Activated T-helper 2 cell treated with anti-CD3 and anti-CD28 coated beads, Interferon-gamma antibody, Interleukin-2, Interleukin-4, amounts not matched to agents 10 μg/mL and 5 μg/mL and 100 μg/mL, durations not matched to agents 14 hours and 24 hours and 36 hours (primary cell): ENCODE data around the gene USP3. TPM values are rescaled to one million over a fixed set of nuclear protein-coding genes. Genes with fewer than 3 reads are reported as not detected.
A peak's percentile ranks its signal among the peaks of the same experiment; 100 is the strongest.

ENCODE experiments used
- DNase-seq: peaks from one replicate; pipeline ENCODE4 v3.0.0; 2021; ENCODE audit warnings: low spot score
- H3K27ac Mint-ChIP-seq: one replicate; pipeline ENCODE4 v1.8.0; 2021; ENCODE audit warnings: mixed read lengths
- H3K27me3 Mint-ChIP-seq: one replicate; pipeline ENCODE4 v1.8.0; 2021; ENCODE audit warnings: low read depth, mixed read lengths
- H3K36me3 Mint-ChIP-seq: one replicate; pipeline ENCODE4 v1.8.0; 2021; ENCODE audit warnings: low read depth, mixed read lengths
- H3K4me1 Mint-ChIP-seq: one replicate; pipeline ENCODE4 v1.8.0; 2021; ENCODE audit warnings: low read depth, mixed read lengths
- H3K4me3 Mint-ChIP-seq: one replicate; pipeline ENCODE4 v1.8.0; 2021; ENCODE audit warnings: low read depth, mild to moderate bottlenecking, moderate library complexity, mixed read lengths
- H3K9me3 Mint-ChIP-seq: one replicate; pipeline ENCODE4 v1.8.0; 2021; ENCODE audit warnings: mixed read lengths
- intact Hi-C: fragments of 100-400 bp; cut with micrococcal nuclease; formaldehyde crosslinking; loops from one replicate; pipeline ENCODE4 v1.15.1; 2023
- total RNA-seq: library from RNA; stranded (reverse); gene quantifications from 2 replicates; pipeline ENCODE4 v1.2.3, GENCODE V29; 2022

The USP3 gene
- total RNA-seq, 1 donor from 2014 or later: 47.6 TPM

- Mint-ChIP-seq H3K27ac (peak overlapping the region; percentile 38), H3K9me3 (peaks cover 8% of the 10 kb centered on the region), H3K27me3 (no peaks in the 10 kb centered on the region), H3K4me3 (no peak overlapping the region), H3K36me3 (peaks cover 55% of the 10 kb centered on the region), H3K4me1 (peaks cover 3% of the 10 kb centered on the region)
- DNase-seq: no peak
- intact Hi-C loops: no loop called here
Measured at GRCh38 chr15:63582718-63583426, 78.5 kb downstream of the USP3 start.

- Mint-ChIP-seq H3K27me3 (no peaks in the 10 kb centered on the region), H3K4me3 (no peak overlapping the region), H3K9me3 (peaks cover 8% of the 10 kb centered on the region), H3K4me1 (peaks cover 6% of the 10 kb centered on the region), H3K27ac (no peak overlapping the region), H3K36me3 (peaks cover 80% of the 10 kb centered on the region)
- DNase-seq: no peak
- intact Hi-C loops: no loop called here
Measured at GRCh38 chr15:63586790-63587189, 82.4 kb downstream of the USP3 start.

- H3K4me3 Mint-ChIP-seq: no peak overlapping the region
- H3K36me3 Mint-ChIP-seq: peaks cover 78% of the 10 kb centered on the region
- DNase-seq: no peak
- no peak overlapping the region for H3K27ac Mint-ChIP-seq
- no peaks in the 10 kb centered on the region for H3K27me3 Mint-ChIP-seq
- peaks cover 8% of the 10 kb centered on the region for H3K9me3 Mint-ChIP-seq
- H3K4me1 Mint-ChIP-seq: peaks cover 6% of the 10 kb centered on the region
- intact Hi-C loops: no loop called here
Measured at GRCh38 chr15:63587527-63587926, 83.1 kb downstream of the USP3 start.

- H3K36me3 Mint-ChIP-seq: peaks cover 79% of the 10 kb centered on the region
- peak overlapping the region; percentile 17 for H3K27ac Mint-ChIP-seq
- intact Hi-C loops: no loop called here
- no peak for DNase-seq
- no peak overlapping the region for H3K4me3 Mint-ChIP-seq
- no peaks in the 10 kb centered on the region for H3K27me3 Mint-ChIP-seq
- peaks cover 8% of the 10 kb centered on the region for H3K9me3 Mint-ChIP-seq
- H3K4me1 Mint-ChIP-seq: peaks cover 16% of the 10 kb centered on the region
Measured at GRCh38 chr15:63588826-63589225, 84.4 kb downstream of the USP3 start.

- H3K4me3 Mint-ChIP-seq: no peak overlapping the region
- intact Hi-C loops: no loop called here
- H3K36me3 Mint-ChIP-seq: peaks cover 54% of the 10 kb centered on the region
- H3K9me3 Mint-ChIP-seq: no peaks in the 10 kb centered on the region
- no peak for DNase-seq
- H3K4me1 Mint-ChIP-seq: peaks cover 47% of the 10 kb centered on the region
- no peaks in the 10 kb centered on the region for H3K27me3 Mint-ChIP-seq
- H3K27ac Mint-ChIP-seq: peak overlapping the region; percentile 54
Measured at GRCh38 chr15:63593705-63594671, 89.6 kb downstream of the USP3 start.

GRCh38 chr15:63595065-63595464 is 90.7 kb downstream of the USP3 start:
- H3K4me1 Mint-ChIP-seq: peaks cover 52% of the 10 kb centered on the region
- H3K9me3 Mint-ChIP-seq: no peaks in the 10 kb centered on the region
- H3K27me3 Mint-ChIP-seq: no peaks in the 10 kb centered on the region
- DNase-seq: no peak
- H3K36me3 Mint-ChIP-seq: peaks cover 43% of the 10 kb centered on the region
- no peak overlapping the region for H3K27ac Mint-ChIP-seq
- intact Hi-C loops: no loop called here
- no peak overlapping the region for H3K4me3 Mint-ChIP-seq

- no peak overlapping the region for H3K27ac Mint-ChIP-seq
- no peak overlapping the region for H3K4me3 Mint-ChIP-seq
- H3K27me3 Mint-ChIP-seq: no peaks in the 10 kb centered on the region
- DNase-seq: no peak
- H3K9me3 Mint-ChIP-seq: no peaks in the 10 kb centered on the region
- H3K36me3 Mint-ChIP-seq: peaks cover 39% of the 10 kb centered on the region
- H3K4me1 Mint-ChIP-seq: peaks cover 53% of the 10 kb centered on the region
- intact Hi-C loops: no loop called here
Measured at GRCh38 chr15:63595688-63596087, 91.3 kb downstream of the USP3 start.

GRCh38 chr15:63596676-63597037 is 92.3 kb downstream of the USP3 start:
- Mint-ChIP-seq H3K4me3 (no peak overlapping the region), H3K4me1 (peaks cover 53% of the 10 kb centered on the region), H3K27ac (no peak overlapping the region), H3K27me3 (no peaks in the 10 kb centered on the region), H3K9me3 (no peaks in the 10 kb centered on the region), H3K36me3 (peaks cover 30% of the 10 kb centered on the region)
- no peak for DNase-seq
- intact Hi-C loops: no loop called here

- intact Hi-C loops: no loop called here
- DNase-seq: no peak
- Mint-ChIP-seq H3K27me3 (no peaks in the 10 kb centered on the region), H3K4me3 (no peak within 1 kb of the TSS), H3K36me3 (peaks cover 28% of the 10 kb centered on the region), H3K4me1 (peaks cover 55% of the 10 kb centered on the region), H3K9me3 (no peaks in the 10 kb centered on the region), H3K27ac (peak within 1 kb of the TSS; percentile 55)
Measured at GRCh38 chr15:63597038-63597790, 92.8 kb downstream of the USP3 start, which contains the start of gene FBXL22. Gene FBXL22 (plus strand): TSS chr15:63597387. CDS start chr15:63597393, 6 bp downstream.

GRCh38 chr15:63597821-63598220 is 93.4 kb downstream of the USP3 start:
- Mint-ChIP-seq H3K4me1 (peaks cover 56% of the 10 kb centered on the region), H3K27me3 (no peaks in the 10 kb centered on the region), H3K36me3 (peaks cover 26% of the 10 kb centered on the region), H3K27ac (no peak overlapping the region), H3K4me3 (no peak overlapping the region), H3K9me3 (no peaks in the 10 kb centered on the region)
- intact Hi-C loops: loop anchor here (2.0 kb wide), 1 partner anchor 131 kb away; no protein-coding TSS in a partner anchor
- DNase-seq: no peak

- Mint-ChIP-seq H3K36me3 (peaks cover 20% of the 10 kb centered on the region), H3K9me3 (no peaks in the 10 kb centered on the region), H3K27me3 (no peaks in the 10 kb centered on the region), H3K27ac (peak overlapping the region; percentile 55), H3K4me1 (peaks cover 53% of the 10 kb centered on the region), H3K4me3 (peak overlapping the region; percentile 37)
- intact Hi-C loops: loop anchor here (2.0 kb wide), 1 partner anchor 132 kb away; no protein-coding TSS in a partner anchor
- DNase-seq: no peak
Measured at GRCh38 chr15:63598473-63599400, 94.3 kb downstream of the USP3 start.
